Left renal cortex interstitium (tissue), 4 donors: Measurements from ENCODE around the gene FLII. TPM values are rescaled to one million over a fixed set of nuclear protein-coding genes. Genes with fewer than 3 reads are reported as not detected.

Experiments used
- DNase-seq, 4 donors: peaks; one replicate each; pipeline ENCODE4 v3.0.0-alpha.2; 2013; ENCODE audit warnings: low read depth in 4 of 4, low spot score in 2 of 4, missing footprints in 1 of 4
- polyA plus RNA-seq, 4 donors: library from polyadenylated mRNA; unstranded; fragments of 120-200 nt; gene quantifications; one replicate each; pipeline ENCODE4 v1.2.1, GENCODE V29; 2013; ENCODE audit not compliant: insufficient read length in 4 of 4

The FLII gene
- polyA plus RNA-seq, 4 donors = 131 to 159 (median 140) TPM

DNA sequence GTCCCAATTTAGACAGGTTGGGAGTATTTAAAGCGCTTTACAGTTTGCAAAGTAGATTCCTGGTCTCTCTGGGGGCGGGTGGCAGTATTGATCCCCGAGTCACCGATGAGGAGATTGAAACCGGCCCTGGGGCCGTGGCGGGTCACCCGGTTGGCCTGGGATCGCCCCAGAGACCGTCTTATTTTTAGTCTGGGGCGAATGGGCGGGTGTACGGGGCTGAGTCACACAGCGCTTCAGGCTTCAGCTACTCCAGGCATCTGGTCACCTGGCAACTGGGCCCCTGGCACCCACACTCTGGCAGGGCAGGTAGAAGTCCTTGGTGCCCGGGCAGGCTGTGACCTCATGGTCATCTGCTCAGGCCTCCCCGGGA lies 2.6 kb upstream of the FLII start:
- DNase-seq = no peak

DNA sequence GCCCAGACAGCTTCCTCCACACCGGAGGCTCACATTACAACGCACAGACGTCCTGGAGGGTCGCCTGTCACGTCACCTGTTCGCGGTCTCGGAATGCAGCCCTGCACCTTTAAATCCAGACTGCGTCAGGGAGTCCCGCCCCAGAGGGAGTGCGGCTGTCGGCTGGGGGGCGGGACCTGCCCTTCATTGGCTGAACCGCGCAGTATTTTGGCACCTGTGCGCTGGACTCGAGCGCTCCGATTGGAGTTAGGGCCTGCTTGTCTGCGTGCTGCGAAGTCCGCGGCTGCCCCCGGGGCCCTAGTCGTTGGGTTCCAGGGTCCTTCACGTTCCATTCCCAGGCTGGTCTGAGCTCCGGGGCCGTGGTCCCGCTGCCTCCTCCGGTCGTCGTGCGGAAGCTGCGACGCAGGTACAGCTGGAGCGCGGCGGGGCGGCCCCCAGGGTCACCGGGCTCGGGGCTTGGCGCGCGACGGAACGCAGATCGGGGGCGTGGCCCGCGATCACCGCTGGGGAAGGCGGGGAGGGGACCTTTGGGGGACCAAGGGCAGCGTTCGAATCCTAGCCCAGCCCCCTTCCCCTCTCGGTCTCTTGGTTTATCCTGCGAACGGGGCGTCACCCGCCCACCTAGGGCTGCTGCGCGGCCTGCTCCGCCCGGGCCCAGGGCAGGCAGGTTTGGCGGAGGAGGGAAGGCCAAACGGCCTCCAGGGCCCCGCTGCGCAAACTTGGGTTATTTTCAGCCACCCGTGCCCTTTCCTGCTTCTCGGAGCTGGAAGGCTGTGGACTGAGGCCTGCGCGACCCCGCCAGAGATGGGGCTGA lies 2.0 kb upstream of the FLII start, which contains the start of gene MIEF2:
Gene MIEF2, plus strand, starts transcription at position 331 of the 814 bp plus-strand sequence. CDS start 2,059 bp downstream, outside the sequence.
- DNase-seq = peak; percentile 81 to 90 (median 84)

DNA sequence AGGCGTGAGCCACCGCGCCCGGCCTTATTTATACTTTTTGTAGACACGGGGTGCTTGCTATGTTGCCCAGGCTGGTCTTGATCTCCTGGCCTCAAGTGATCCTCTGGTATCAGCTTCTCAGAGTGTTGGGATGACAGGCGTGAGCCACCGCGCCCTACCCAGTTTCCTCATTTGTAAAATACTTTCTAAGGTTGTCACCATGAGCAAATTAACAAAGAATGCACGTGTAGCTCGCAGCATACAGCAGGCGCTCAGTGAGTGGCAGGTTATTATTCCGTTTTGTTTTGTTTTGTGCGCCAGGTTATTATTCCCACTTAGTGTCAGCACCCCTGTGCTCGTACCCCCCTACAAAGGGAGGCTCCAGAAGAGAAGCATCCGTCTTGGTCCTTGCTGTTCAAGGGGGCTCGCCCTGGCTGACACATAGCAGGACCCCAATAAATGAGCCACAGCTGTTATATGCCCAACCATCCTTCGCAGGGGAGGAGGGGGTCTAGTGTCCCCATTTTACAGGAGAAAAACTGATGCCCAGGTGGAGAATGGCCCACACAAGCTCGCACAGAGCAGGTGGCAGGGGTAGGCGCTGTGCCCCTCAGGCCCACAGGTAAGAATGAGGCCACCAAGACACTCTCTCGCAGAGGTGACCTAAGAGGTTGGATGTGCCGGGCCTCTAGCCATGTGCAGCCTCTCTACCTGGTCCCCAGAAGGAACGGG lies 1.2 kb upstream of the FLII start:
- no peak for DNase-seq

DNA sequence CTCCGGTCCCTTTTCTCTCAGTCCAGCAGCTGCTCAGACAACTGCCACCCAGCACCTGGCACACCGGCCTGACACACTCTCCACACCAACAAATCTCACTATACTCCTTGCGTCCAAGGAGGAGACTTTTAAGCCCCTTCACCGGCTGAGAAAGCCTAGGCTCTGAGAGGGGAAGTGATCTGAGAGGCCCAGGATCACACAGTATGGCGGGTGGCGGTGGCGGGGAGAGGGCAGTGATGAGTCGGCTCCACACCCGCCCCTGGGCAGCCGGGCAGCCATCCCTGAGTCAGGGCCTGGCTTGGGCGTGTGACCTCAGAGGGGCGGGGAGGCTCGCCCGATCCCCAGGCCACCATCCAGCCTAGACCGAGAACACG lies 569 bp downstream of the FLII start:
- DNase-seq = no peak

DNA sequence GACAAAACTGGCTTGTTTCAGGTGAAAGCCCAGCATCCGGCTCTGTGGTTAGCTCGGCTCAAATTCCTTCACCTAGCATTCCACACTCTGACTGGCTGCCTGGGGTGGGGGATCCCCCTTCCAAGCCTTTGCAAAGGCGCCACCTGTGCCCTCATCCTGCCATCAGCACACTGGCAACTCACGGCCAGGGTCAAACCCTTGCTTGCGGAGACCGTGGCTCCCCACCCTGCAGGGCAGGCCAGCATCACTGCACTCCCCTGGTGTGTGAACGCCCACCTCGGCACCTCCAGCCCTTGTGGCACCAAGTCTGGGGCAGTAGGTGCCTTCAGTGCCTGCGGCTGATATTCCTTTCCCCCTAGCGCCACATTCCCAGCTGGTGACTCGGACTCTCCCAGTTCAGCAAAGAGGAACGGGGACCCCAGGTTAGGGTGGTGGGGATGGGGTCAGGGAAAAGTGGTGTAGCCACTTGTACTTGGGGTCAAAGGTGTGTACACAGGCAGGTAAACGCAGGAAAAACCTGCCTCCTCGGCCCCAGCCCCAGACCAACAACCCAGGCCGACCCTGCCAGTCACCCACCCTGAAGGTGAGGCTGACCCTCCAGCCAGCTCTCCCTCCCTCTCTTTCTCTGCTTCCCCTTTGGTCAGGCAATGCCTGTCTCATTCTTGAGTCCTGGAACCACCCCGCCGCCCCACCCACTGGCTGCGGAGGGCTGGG lies 1.1 kb downstream of the FLII start:
- no peak for DNase-seq

DNA sequence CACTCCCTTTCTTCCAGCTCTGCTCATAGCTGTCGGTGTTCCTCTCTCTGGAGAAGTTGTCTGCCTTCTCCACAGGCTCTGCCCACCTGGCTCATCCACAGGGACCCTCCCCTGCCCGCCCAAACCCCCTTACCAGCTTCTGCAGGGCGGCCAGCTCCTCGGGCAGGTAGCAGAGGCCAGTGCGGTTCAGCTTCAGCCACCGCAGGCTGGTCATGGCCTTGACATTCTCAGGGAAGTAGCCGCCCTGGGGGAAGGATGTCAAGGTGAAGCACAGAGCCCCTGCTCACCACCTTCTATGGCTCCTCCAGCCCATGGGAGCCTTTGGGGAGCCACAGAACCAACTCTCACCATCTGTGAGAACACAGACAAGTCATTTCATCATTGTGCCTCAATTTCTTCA lies 1.8 kb downstream of the FLII start:
- DNase-seq = no peak

DNA sequence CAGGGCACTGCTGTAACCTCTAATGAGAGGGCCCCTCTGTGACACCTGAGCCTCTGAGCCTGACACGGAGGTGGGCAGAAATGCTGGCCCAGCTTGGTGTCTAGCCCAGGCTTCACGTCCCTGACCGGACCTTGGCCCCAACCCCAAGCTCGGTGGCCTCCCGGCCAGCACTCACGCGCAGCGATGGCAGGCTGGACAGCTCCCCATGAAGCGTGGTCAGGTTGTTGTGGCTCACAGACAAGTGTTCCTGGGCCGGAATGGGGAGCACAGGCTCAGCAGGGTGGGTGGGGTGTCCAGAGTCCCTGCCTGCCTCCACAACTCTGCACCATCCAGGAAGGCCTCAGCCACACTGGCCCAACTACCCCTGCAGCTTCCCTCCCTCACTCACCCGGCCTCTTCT lies 2.2 kb downstream of the FLII start:
- no peak for DNase-seq

DNA sequence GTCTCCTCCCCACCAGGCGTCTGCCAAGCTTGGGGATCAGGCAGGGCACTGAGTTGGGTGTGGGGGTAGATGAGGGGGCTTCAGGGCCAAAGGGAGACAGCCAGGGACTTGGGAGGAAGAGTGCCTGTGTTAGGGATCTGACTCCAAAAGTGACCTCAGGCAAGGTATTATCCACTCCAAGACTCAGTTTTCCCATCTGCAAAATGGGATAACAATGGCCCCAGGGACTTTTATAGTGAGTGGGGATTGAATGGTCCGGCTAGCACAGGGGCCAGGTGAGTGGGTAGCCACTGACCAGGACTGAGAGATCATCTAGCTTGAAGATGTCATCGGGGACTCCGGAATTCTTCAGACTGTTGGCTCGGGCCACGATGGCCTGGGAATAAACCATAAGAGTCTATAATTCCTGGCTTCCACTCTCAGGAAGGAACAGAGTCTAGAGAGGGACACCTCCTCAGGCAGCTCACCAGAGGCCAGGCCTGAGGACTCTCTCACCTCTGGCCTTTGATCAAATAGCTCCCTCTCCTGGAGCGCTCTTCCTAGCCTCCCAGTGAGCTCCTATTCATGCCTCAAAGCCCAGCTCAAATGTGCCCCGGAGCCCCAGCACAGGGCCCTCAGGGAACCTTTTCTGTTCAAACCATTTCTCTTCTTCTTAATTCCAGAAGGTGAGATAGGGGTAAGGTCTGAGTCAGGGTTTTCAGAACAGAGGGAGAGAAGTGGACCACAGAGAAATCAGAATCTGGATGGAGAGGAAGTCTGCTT lies 3.5 kb downstream of the FLII start:
- no peak for DNase-seq

DNA sequence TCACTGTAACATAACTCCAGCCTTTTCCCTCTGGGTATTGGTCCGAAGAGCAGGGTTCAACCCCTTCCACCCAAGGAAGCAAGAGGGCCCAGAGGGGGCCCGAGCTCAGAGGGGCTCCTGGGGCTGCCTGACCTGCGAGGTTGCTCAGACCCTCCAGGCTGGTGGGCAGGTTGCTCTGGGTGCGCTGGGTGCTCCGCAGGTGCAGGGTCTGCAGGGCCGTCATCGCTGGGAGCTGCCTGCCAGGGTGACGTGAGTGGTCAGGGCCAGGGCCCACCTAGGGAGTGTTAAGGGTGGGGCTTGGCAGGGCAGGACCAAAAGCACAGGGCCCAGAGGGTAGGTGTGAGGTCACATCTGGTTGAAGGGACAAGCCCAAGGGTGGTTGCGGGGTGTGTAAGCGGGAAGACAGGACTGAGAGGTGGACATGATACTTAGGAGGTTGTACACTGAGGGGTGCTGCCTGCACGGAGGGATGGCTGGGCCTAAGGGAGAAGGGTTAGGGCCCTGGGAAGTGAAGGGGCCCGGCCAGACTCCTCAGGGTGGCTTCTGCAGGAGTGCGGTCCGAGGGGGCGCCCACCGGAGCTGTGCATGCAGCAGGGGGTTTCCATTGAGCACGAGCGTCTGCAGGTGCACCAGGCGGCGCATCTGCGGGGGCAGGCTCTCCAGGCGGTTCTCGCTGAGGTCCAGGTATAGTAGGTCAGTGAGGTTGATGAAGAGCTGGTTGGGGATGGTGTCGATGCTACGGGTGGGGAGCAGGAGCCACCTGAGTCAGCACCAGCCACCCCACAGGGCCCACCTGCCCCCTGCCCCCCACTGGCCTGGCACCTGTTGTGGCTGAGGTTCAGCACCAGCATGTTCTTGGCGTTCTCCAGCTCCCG lies 4.4 kb downstream of the FLII start:
- DNase-seq = no peak

DNA sequence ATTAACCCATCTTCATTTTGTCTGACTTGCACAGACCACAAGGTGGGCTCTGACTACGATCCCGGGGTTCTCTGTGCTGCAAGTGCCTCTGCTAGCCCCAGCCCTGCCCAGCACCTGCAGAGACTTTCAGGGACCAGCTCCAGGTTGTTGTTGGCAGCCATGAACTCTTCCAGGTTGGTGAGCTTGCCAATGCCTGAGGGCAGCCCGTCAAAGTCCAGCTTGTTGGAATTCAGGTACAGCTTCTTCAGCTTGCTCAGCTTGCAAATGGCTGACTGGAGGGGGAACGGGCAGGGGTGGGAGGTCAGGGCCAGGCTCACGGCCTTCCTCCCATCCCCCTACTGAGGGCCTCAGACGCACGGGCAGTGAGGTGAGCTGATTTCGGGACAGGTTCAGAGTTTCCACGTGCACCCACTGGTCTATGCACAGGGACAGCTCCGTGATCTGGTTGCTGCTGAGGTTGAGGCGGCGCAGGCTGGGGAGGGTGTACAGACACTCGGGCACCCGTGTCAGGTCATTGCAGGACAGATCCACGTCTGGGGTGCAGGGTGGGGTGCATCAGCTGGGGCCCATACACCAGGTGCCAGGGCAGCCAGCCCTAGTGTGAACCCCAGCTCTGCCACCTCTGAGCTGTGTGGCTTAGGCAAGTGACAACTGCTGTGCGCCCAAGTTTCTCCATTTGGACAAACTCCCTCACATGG lies 5.2 kb downstream of the FLII start:
- DNase-seq = no peak

DNA sequence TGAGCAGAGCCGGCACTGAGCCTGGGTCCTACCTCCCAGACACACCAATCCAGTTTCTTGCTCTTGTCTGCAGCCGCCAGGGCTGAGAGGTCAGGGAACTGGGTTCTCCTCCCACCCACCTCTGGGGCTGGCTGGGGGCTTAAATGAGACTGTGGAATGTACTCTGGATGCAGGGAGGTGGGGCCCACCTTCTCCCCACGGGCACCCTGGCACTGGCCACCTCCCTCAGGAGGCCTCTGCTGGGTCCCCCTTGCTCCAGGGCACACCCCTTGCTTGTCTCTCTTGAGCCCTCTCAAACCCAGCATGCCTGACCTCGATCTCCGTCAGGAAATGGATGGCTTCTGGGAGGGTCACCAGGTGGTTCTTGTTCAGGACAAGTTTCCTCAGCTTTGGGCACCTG lies 6.4 kb downstream of the FLII start:
- DNase-seq = no peak

DNA sequence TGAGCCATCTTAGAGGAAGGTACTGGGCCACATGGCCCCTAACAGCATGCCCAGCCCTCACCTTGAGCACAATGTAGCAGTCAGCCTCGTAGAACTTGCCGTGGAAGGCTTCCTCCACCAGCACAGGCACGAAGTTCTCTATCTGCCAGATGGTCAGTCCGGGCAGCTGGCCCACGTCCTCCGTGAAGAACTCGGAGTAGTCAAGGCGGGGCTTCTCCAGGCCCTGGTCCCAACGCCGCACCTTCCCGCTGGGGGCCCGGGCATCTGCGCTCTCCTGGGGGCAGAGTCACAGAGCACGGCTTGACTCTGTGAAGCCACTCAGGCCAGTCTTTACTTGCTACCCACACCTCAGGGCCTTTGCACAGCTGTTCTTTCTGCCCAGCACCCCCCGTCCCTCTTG lies 7.3 kb downstream of the FLII start:
- no peak for DNase-seq

DNA sequence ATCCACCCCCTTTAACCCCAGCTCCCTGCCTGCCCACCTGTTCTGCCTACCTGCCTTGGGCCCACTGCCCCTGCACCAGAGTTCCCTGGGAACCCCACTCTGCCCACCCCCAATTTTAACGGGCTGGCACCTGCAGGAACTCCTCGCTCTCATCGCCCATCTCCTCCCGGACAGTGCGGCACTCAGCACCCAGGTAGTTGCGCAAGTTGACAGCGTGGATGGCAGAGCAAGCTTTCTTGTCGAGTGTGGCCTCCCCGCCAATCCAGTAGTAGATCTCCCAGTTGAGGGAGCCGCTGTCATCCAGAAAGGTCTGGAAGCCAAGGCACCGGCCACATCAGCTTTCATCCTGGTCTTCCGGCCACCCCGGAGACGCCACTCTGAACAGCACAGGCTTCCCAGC lies 7.8 kb downstream of the FLII start:
- no peak for DNase-seq

DNA sequence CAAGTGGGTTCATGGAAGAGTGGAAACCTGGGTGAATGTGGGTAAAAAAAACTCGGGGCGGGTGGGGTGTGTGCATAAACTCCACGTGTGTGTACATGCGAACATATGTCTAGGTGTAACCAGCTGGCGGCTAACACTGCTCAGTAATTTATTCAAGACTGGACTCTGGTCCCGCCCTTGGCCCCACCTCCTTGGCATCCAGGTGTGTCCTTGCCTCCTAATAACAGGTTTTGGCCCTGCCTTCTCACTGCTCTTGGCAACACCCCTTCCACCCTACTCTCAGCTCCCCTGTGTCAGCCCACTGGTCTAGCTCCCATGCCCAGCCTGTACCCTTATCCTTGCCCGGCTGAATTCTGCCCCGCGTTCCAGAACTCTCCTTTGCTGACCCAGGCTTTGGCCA lies 8.3 kb downstream of the FLII start:
- DNase-seq = no peak

DNA sequence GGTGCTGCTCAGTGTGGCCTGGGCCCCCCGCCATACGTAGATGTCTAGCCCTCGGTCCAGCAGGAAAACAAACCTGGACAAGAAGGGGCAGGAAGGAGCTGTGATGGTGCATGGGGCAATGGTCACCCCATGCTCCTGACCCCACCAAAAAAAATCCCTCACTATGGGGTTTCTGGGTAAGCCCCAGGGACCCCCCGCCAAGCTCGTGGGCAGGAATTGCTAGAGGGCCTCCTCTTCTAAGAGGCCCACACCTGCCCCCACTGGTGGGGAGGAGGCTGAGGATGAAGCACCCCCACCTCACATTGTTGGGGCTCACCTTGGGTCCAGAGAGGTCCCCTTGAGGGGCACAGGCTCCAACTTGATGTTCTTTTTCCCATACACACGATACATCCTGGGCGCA lies 9.7 kb downstream of the FLII start:
- DNase-seq = no peak

DNA sequence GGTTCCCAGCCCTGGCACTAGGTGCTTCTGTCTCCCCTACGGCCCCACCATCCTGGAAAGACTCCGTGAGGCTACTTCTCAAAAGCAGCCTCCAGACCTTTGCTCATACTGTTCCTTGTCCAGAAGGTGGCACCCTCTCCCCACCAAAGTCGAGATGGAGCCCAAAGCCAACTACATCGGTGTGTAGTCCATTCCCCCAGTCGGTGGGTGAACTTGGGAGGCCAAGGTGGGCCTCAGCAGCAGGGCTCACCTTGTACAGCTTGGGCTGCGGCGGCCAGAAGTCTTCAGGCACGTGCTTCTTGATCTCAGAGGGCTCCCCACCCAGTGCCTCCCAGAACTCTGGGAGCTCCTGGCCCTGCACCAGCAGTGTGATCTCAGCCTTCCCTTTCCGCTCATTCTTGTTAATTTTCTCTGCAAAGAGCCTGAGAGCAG lies 10.2 kb downstream of the FLII start:
- DNase-seq = no peak

DNA sequence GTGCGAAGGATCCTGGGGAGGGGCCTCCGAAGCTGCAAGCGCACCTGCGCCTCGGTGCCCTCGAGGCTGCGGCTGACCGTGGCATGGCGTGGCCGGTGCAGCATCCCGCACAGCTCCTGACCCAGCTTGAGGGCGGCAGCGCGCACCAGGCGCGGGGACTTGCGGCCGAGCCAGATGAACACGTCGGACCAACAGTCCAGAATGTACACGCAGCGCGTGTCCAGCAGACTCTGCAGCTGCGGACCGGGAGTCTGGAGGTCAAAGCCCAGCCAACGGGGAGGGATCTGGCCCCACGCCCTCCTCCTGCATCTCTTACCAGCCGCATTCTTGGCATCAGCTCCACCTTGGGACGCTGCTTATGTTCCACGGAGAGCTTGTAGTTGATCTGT lies 10.9 kb downstream of the FLII start:
- DNase-seq = no peak

DNA sequence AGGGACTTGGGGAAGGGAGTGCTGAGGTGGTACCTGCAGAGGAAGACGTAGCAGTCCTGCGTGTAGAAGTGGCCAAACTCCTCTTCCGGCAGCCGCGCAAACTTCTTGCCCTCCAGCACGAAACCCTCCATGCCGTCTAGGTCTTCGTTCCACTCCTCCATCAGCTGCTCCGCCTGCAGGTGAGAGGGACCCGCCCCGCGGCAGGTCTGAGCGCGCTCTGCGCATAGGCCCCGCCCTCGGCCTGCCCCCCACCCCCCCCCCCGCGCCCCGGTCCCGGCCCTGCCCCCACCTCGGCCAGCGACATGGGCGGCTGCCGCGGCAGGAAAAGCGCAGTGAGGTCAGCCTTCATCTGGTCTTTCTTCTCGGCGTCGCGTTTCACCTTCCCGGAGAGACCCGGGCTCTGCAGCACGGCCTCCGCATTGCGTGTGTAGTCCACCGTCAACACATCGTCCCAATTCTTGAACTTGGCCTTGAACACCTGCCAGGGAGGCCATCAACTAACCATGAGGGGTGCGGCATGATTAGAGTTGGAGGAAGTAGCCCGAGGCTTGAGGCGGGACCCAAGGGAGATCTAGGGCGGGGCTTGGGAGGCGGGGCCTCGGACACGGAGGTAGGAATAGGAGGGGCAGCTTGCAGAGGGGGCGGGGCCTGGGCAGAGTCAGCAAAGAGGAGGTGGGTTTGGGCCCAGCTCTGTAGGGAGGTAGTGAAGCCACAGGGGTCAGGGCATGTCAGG lies 11.5 kb downstream of the FLII start:
- no peak for DNase-seq
